ENCODE measurements around the gene FAM20C.
"Not testable (repeated sequence)": the region's sequence is repeated elsewhere in the genome, so short reads cannot be mapped to it uniquely, and the experiment has no call there.

FAM20C gene

DNA sequence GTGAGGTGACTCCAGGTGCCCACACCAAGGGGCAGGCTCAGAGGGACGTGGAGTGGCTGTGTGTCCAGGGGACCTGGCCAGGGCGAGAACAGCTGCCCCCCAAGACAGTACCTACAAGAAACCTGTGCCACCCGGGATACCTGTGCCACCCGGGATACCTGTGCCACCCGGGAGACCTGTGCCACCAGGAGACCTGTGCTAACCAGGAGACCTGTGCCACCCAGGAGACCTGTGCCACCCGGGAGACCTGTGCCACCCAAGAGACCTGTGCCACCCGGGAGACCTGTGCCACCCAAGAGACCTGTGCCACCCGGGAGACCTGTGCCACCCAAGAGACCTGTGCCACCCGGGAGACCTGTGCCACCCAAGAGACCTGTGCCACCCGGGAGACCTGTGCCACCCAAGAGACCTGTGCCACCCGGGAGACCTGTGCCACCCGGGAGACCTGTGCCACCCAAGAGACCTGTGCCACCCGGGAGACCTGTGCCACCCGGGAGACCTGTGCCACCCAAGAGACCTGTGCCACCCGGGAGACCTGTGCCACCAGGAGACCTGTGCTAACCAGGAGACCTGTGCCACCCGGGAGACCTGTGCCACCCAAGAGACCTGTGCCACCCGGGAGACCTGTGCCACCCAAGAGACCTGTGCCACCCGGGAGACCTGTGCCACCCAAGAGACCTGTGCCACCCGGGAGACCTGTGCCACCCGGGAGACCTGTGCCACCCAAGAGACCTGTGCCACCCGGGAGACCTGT is 50.6 kb downstream of the FAM20C start:
- not testable (repeated sequence) for DNase-seq (ENCODE audit: low read depth, low spot score)

DNA sequence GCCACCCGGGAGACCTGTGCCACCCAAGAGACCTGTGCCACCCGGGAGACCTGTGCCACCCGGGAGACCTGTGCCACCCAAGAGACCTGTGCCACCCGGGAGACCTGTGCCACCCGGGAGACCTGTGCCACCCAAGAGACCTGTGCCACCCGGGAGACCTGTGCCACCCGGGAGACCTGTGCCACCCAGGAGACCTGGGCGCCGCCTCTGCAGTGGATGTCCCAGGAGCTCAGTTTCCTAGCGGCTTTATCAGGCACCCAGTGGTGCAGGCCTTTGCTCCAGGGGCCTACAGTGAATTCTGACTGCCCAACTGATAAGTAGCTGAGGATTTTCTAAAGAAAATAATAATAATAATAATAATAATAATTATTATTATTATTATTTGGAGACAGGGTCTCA is 51.2 kb downstream of the FAM20C start:
- DNase-seq (ENCODE audit: low read depth, low spot score): not testable (repeated sequence)

DNA sequence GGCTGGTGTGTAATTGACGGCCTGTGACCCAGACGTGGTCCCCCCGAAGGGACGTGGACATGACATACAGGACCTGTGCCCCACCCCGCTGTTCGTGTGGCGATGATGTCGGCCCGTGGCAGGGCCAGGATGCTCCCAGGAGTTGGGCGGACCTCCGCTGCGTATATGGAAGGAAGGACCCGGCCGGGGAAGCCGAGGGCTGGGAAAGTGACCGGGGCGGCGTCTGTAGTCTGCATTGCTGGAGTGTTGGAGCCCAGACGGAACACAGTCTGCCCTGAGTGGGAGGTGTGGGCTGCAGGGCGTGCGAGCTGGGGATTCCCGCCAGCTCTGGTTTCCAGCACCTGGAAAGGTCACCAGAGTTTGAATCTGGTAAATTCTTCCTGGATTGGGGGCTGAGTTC is 52.6 kb downstream of the FAM20C start:
- no peak for DNase-seq (ENCODE audit: low read depth, low spot score)

DNA sequence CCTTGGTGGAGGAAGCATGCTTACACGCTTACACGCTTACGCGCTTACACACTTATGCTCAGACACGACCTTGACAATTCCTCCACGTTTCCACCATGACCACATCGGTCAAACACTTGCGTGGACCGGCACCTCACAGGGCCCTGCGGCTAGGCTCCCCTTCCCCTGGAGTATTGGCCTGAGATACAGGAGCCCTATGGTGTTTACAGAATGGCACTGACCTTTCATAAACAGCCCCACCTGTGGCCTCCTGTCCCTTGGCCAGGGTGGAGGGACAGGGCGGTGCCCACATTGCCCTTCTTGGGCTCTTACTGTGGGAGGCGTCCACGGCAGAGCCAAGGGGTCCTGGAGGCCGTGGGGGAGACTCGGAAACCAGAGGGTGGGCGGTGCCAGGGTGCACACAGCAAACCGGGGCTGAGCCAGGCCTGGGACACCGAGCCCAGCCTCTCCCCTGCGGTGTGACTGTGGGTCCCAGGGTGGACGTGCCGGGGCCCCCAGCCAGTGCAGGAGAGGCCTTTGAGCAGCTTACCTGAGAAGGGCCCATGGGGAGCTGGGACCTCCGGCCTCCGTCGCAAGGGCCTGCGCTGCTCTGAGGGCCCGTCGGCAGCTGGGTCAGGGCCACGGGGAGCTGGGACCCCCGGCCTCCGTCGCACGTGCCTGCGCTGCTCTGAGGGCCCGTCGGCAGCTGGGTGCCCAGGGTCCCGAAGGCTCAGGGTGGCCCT is 53.4 kb downstream of the FAM20C start:
- no peak for DNase-seq (ENCODE audit: low read depth, low spot score)

DNA sequence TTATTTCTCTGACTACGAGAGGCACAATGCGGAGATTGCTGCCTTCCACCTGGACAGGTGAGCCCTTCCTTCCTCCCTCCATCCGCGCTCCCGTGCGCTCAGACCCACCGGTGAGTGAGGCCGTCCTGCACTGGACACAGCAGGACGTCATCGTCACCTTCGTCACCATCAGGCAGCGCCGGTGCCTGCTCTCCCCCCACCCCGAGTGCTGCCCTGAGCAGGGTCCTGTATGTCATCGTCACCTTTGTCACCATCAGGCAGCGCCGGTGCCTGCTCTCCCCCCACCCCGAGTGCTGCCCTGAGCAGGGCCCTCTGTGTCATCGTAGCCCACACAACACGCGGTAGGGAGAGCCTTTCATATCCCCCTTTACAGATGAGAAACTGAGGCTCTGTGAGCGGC is 54.1 kb downstream of the FAM20C start:
- DNase-seq (ENCODE audit: low read depth, low spot score): no peak

DNA sequence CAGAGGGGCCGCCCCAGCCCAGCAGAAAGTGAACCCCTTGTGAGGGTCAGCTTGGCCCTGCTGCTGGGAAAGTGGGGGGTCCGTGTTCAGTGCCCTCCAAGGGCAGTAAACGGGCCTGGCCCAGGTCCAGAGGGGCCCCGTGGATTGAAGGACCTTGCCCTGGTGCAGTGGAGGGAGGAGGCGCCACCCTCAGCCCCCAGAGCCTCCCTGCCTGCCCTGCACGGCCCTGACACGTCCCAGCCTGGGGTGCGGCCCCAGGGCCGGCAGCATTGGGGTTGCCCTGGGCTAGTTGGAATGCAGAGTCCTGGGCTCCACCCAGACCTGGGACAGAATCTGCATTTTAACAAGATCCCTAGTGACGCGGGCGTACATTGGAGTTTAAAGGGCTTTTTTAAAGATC is 54.8 kb downstream of the FAM20C start:
- DNase-seq (ENCODE audit: low read depth, low spot score): no peak

DNA sequence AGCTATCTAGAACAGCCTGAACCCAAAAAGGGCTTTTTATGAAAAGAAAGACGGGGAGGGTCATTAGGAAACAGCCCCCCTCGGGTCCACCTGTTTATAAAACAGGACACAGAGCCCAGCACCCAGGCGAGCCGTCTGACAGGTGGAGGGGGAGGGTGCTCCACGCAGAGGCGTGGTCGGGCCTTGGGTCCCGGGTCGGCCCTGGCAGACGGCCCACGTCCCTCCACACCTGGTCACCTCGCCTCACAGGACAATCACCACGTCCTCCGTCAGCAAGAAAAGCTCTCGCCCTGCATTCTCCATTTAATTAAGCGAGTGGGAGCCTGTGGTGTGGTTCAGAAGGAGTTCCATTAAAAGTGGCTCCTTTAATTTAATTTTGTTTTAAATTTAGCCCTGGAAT is 55.3 kb downstream of the FAM20C start:
- DNase-seq (ENCODE audit: low read depth, low spot score): no peak

DNA sequence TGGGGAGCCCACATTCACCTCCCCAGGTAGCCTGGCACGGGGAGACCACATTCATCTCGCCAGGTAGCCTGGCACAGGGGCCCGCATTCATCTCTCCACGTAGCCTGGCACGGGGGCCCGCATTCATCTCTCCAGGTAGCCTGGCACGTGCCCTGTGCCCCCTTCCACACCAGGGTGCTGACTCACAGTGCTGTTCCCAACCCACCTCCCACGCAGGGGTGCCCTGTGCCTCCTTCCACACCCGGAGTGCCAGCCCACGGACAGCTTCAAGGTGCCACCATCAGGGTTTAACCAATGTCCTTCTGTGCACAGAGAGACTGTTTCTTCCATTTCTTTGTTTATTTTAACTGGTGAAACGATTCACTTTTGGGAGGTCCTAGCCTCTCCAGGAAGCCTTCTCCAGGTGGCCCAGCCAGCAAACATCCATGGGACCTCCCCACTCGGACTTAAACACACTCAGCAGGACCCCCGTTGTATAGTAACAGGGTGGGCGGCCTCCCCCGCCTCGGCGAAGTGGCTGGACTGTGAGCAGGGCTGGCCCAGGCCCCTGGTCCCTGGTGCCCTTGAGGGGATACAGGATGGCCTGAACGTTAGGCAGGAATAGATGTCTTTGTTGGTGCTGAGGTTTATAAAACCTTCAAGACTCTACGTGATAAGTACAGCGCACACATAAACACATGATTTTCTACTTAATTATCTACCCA is 56.5 kb downstream of the FAM20C start:
- no peak for DNase-seq (ENCODE audit: low read depth, low spot score)

DNA sequence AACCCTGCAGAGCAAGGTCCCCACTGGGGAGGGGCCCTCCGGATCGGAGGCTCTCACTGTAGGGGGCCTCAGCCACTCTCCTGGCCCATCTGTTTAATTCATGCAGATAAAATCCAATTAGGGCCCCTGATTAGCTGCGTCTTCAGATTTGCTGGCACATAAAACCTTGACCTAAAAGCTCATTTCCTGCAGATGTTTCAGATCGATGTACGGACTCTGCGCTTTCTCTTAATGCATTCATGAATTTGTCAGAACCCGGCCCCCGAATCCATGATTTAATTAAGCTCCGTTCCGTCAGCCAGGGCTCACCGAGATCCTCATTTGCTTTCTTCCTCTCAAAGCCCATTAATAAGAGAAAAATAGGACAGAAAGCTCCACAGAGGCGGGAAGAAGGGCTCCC is 57.6 kb downstream of the FAM20C start:
- DNase-seq (ENCODE audit: low read depth, low spot score): no peak

DNA sequence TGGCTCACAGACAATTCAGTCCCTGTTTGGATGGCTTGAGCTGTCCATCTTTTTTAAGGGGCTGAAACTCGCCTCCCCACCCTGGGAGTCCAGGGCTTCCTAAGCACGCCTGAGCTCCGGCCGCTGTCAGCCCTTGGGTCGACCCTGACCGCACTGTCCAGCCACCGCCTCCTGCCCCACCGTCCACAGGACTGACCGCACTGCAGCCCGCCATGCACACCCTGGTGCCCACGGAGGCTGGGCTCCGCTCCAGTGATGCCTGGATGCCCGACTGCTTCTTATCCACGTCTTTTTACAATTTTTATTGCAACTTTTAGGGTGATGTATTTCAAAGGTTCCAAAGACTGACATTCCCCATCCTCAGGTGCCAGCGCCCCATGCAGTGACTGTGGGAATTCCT is 58.2 kb downstream of the FAM20C start:
- DNase-seq (ENCODE audit: low read depth, low spot score): no peak

DNA sequence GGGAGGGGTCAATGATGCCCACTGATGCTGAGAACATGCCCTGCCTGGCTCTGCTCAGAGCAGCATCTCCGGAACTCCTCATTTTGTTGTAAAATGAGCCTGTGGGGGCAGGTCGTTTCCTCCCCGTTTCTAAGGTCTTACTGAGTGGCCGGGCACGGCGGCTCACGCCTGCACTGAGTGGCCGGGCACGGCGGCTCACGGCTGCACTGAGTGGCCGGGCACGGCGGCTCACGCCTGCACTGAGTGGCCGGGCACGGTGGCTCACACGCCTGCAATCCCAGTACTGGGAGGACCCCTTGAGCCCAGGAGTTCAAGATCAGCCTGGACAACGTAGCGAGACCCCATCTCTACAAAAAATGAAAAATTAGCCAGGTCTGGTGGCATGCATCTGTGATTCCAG is 58.6 kb downstream of the FAM20C start:
- DNase-seq (ENCODE audit: low read depth, low spot score): no peak

DNA sequence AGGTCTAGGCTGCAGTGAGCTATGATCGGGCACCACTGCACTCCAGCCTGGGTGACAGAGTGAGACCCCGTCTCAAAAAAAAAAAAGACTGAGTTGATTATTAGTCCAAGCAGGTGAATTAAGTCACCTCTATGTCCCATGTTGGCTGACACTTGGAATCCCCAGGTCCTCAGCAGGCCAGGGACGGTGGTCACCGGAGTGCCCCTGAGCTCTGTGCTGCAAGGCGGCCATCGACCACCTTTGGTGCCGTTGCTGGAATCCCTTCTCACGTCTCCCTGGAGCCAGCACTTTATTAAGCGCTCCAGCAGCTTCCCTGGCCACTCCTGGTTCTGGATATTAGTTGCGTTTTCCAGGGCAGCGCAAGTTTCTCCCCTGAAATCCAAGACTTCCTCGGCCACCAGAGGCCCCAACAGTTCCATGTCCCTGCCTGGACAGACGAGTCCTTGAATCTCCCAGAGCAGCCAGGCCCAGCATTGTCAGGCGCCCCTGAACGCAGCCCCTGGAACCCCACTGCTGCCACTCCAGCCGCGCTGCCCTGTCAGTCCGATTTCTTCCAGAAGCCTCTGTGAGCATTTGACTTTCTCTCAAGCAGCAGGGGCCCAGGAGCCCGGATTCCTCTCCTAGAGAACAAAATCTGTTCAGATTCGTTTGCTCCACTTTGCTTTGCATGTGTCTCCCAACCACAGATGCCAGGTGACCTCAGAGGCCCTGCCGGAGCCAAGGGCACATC is 59.2 kb downstream of the FAM20C start:
- DNase-seq (ENCODE audit: low read depth, low spot score): no peak

DNA sequence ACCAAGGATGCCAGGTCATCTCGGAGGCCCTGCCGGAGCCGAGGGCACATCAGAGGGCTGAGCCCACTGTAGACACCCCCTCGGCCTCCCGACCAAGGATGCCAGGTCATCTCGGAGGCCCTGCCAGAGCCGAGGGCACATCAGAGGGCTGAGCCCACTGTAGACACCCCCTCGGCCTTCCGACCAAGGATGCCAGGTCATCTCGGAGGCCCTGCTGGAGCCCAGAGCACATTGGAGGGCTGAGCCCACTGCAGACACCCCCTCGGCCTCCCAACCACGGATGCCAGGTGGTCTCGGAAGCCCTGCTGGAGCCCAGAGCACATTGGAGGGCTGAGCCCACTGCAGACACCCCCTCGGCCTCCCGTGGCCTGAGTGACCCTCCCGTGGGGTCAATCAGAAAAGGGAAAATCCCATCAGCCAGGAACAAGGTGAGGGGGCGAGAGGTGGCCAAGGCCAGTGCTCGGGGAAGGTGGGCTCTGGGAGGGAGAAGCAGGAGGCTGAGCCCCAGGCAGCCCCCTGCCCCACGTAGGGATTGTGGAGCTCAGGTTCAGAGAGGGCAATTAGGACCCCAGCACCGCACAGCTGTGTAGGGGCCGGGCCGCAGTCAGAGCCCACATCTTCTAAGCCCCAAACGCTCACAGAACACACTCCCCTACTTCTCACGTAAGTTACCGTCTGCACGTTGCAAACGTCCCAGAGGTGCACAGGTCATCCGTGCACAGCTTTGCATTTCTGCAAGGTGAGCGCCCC is 60.0 kb downstream of the FAM20C start:
- DNase-seq (ENCODE audit: low read depth, low spot score): no peak

DNA sequence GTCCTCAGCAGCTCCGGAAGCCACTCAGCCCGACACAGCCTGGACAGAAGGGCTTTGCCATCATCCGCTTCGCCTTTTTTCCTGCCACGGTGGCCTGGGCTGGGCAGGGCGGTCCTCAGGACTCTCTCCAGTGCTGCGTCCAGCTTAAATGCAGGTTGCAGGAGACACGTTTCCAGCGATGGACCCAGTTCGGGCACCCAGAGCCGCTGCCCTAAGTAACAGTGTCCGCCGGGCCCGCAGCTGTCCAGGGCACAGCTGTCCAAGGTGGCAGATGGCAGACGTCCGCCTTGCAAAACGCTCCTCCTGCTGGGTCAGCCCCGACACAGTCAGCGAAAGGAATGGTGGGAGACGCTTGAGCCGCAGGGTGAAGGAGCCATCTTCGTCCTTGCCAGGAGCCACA is 60.6 kb downstream of the FAM20C start:
- no peak for DNase-seq (ENCODE audit: low read depth, low spot score)

DNA sequence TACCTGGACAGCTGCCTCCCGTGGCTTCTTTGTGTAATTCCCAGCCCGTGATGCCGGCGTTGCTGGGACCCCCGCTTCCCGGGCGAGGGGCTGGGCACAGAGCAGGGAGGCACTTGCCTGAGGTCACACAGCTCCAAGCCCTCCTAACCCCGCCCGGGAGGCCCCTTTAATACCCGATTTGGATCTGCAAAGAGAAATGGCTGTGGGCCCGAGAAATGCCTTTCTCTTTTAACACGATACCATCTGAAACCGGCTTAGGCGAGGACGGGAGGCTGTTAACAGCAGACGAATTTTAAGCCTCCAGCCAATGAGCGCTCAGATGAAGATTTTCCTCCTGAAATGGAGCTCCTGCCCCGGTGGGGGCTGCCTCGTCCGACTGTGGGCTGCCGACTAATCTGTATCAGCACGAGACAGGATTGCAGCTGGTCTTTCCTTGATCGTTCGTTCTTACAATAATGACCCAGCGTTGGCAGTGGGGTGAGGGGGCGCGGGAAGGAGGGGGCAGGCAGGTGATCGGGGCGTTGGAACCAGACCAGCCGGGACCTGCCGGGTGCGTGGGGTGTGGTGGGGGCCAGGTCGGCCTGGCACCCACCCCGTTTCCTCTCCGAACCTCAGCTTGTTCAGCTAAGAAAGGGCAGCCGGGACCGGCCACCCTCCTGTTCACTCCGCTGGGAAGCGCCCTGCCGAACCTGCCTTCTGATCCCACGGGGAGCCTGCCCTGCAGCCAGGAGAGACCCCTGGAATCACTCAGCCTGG is 61.4 kb downstream of the FAM20C start:
- DNase-seq (ENCODE audit: low read depth, low spot score): no peak

DNA sequence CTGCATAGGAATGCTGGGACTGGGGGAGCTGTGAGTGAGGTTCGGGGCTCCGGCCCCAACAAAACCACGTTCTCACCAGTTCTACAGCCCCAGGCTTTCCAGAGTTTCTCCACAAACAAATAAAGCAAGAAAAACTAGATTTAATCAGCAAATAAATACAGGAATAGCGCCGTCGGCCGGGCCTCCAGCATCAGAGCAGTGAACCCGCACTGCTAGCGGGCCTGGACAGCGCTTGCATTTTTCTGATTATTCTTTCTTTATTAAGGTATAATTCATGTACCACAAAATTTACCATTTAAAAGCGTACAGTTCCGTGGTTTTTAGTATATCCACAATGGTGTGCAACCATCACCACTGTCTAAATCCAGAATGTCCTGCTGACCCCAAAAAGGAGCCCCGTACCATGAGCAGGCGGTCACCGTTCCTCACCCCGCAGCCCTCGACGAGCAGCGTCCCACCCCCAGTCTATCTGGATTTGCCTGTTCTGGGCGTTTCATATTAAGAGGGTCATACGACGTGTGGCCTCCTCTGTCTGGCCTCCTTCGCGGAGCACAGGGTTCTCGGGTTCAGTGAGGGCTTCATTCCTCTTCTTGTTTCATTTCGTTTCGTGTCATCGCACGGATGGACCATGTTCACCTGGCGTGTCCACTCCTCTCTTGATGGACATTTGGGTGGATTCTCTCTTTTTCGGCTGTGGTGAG is 62.1 kb downstream of the FAM20C start:
- no peak for DNase-seq (ENCODE audit: low read depth, low spot score)

DNA sequence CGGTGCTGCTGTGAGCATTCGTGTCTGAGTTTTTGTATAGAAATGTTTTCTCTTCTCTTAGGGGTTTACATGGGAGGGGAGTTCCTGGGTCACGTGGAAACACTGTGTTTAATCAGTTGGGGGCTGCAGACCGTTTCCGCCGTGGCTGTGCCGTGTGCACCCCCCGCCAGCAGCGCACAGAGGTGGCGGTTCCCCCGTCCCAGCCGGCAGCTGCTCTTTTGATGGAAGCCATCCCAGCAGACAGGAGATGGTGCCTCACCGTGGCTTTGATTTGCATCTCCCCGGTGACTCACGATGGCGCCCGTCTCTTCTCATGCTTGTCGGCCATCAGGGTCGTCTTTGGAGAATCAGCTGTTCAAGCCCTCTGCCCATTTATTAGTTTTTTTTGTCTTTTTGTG is 62.7 kb downstream of the FAM20C start:
- DNase-seq (ENCODE audit: low read depth, low spot score): no peak

DNA sequence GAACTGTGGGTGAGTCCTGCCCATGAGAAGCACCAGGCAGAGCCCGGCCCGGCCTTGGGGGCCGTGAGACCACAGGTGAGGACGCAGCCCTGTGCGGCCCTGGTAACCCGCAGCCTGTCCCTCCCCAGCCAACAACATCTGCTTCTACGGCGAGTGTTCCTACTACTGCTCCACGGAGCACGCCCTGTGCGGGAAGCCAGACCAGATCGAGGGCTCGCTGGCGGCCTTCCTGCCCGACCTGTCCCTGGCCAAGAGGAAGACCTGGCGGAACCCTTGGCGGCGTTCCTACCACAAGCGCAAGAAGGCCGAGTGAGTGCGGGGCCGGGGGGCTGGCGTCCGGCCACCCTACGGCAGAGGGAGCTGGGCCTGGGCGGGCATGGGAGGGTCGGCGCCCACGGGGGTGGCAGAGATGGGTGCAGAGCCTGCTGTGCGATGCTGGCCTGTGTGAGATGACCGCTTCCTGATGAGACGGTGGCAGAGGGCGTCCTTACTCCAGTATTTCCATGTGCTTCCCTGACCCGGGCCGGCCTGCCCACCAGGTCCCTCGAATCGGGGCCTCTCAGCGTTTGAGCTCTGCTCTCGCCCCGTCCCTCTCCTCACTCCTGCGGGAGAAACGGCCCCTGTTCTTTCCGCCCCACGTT is 63.5 kb downstream of the FAM20C start:
- no peak for DNase-seq (ENCODE audit: low read depth, low spot score)

DNA sequence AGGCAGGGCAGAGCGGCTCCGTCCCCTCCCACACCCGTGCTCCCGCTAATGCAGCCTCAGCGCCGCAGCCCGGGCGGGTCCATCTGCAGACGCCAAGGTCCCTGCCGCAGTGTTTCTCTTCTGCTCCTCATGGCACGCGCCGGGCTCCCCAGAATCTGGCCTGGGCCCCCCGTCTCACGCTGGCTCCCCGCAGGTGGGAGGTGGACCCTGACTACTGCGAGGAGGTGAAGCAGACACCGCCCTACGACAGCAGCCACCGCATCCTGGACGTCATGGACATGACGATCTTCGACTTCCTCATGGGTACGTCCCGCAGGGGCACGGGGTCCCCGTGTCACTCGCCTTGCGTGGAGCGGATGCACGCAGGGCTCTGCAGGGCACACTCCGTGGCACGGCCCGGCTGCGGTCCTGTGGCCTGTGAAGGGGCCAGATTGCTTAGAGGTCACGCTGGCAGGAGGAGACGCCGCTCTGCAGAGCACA is 64.1 kb downstream of the FAM20C start:
- DNase-seq (ENCODE audit: low read depth, low spot score): no peak
